GM23338 (cell line): Measurements from ENCODE around the gene GDF7.

Experiments
- EZH2 ChIP-seq: fragments of 200-600 bp; sonication (generic); IDR thresholded peaks from one replicate; pipeline ENCODE4 v1.8.0; 2017; ENCODE audit warnings: antibody characterized with exemption, mild to moderate bottlenecking, low read depth; ENCODE audit not compliant: unreplicated experiment
- POLR2AphosphoS5 ChIP-seq: IDR thresholded peaks from 2 replicates; pipeline ENCODE4 v1.6.1; 2016; ENCODE audit warnings: antibody characterized with exemption, low read depth
- TF ChIP-seq, protein P1 (sequence below): fragments of 250-450 bp; sonication (Bioruptor Pico); IDR thresholded peaks from 2 replicates; pipeline ENCODE4 v1.5.0; 2020; ENCODE audit warnings: mild to moderate bottlenecking, moderate library complexity
- TF ChIP-seq, protein P2 (sequence below), 2 experiments: fragments of 200-600 bp in 1 of 2; sonication (generic) in 1 of 2; conservative IDR thresholded peaks; 2 replicates each; pipeline versions ENCODE4 v1.5.1 to v1.6.1; 2016 to 2017; ENCODE audit warnings: antibody characterized with exemption in 2 of 2, low read depth in 2 of 2, mild to moderate bottlenecking in 2 of 2, moderate library complexity in 1 of 2
- TF ChIP-seq, protein P3 (sequence below): IDR thresholded peaks from one replicate; pipeline ENCODE4 v1.6.1; 2018; ENCODE audit warnings: antibody characterized with exemption; ENCODE audit not compliant: unreplicated experiment

DNA sequence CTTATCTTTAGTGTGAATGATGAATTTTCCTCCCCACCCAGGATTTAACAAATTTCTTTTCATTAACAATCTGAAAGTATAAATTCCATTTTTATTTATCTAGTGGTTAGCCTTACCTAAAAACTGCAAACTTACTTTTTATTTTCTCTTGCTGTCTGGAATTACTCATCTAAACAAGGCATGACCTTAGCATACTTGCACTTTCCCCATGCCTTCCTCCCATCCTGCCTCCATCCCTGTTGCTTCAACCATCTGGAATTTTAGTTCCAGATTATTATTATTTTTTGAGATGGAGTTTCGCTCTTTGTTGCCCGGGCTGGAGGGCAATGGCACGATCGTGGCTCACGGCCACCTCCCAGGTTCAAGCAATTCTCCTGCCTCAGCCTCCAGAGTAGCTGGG is 35.6 kb downstream of the GDF7 start:
- TF ChIP-seq, protein P1, sequence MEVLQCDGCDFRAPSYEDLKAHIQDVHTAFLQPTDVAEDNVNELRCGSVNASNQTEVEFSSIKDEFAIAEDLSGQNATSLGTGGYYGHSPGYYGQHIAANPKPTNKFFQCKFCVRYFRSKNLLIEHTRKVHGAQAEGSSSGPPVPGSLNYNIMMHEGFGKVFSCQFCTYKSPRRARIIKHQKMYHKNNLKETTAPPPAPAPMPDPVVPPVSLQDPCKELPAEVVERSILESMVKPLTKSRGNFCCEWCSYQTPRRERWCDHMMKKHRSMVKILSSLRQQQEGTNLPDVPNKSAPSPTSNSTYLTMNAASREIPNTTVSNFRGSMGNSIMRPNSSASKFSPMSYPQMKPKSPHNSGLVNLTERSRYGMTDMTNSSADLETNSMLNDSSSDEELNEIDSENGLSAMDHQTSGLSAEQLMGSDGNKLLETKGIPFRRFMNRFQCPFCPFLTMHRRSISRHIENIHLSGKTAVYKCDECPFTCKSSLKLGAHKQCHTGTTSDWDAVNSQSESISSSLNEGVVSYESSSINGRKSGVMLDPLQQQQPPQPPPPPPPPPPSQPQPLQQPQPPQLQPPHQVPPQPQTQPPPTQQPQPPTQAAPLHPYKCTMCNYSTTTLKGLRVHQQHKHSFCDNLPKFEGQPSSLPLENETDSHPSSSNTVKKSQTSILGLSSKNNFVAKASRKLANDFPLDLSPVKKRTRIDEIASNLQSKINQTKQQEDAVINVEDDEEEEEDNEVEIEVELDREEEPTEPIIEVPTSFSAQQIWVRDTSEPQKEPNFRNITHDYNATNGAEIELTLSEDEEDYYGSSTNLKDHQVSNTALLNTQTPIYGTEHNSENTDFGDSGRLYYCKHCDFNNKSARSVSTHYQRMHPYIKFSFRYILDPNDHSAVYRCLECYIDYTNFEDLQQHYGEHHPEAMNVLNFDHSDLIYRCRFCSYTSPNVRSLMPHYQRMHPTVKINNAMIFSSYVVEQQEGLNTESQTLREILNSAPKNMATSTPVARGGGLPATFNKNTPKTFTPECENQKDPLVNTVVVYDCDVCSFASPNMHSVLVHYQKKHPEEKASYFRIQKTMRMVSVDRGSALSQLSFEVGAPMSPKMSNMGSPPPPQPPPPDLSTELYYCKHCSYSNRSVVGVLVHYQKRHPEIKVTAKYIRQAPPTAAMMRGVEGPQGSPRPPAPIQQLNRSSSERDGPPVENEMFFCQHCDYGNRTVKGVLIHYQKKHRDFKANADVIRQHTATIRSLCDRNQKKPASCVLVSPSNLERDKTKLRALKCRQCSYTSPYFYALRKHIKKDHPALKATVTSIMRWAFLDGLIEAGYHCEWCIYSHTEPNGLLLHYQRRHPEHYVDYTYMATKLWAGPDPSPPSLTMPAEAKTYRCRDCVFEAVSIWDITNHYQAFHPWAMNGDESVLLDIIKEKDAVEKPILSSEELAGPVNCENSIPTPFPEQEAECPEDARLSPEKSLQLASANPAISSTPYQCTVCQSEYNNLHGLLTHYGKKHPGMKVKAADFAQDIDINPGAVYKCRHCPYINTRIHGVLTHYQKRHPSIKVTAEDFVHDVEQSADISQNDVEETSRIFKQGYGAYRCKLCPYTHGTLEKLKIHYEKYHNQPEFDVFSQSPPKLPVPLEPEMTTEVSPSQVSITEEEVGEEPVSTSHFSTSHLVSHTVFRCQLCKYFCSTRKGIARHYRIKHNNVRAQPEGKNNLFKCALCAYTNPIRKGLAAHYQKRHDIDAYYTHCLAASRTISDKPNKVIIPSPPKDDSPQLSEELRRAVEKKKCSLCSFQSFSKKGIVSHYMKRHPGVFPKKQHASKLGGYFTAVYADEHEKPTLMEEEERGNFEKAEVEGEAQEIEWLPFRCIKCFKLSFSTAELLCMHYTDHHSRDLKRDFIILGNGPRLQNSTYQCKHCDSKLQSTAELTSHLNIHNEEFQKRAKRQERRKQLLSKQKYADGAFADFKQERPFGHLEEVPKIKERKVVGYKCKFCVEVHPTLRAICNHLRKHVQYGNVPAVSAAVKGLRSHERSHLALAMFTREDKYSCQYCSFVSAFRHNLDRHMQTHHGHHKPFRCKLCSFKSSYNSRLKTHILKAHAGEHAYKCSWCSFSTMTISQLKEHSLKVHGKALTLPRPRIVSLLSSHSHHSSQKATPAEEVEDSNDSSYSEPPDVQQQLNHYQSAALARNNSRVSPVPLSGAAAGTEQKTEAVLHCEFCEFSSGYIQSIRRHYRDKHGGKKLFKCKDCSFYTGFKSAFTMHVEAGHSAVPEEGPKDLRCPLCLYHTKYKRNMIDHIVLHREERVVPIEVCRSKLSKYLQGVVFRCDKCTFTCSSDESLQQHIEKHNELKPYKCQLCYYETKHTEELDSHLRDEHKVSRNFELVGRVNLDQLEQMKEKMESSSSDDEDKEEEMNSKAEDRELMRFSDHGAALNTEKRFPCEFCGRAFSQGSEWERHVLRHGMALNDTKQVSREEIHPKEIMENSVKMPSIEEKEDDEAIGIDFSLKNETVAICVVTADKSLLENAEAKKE (CRISPR knock-in tag), result no peak
- TF ChIP-seq, protein P2, sequence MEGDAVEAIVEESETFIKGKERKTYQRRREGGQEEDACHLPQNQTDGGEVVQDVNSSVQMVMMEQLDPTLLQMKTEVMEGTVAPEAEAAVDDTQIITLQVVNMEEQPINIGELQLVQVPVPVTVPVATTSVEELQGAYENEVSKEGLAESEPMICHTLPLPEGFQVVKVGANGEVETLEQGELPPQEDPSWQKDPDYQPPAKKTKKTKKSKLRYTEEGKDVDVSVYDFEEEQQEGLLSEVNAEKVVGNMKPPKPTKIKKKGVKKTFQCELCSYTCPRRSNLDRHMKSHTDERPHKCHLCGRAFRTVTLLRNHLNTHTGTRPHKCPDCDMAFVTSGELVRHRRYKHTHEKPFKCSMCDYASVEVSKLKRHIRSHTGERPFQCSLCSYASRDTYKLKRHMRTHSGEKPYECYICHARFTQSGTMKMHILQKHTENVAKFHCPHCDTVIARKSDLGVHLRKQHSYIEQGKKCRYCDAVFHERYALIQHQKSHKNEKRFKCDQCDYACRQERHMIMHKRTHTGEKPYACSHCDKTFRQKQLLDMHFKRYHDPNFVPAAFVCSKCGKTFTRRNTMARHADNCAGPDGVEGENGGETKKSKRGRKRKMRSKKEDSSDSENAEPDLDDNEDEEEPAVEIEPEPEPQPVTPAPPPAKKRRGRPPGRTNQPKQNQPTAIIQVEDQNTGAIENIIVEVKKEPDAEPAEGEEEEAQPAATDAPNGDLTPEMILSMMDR (conservative IDR thresholded peaks at IDR 0.05; ENCODE audit: low read depth in 2 of 2), result no peak
- TF ChIP-seq EZH2 (no peak), POLR2AphosphoS5 (no peak)
- TF ChIP-seq, protein P3, sequence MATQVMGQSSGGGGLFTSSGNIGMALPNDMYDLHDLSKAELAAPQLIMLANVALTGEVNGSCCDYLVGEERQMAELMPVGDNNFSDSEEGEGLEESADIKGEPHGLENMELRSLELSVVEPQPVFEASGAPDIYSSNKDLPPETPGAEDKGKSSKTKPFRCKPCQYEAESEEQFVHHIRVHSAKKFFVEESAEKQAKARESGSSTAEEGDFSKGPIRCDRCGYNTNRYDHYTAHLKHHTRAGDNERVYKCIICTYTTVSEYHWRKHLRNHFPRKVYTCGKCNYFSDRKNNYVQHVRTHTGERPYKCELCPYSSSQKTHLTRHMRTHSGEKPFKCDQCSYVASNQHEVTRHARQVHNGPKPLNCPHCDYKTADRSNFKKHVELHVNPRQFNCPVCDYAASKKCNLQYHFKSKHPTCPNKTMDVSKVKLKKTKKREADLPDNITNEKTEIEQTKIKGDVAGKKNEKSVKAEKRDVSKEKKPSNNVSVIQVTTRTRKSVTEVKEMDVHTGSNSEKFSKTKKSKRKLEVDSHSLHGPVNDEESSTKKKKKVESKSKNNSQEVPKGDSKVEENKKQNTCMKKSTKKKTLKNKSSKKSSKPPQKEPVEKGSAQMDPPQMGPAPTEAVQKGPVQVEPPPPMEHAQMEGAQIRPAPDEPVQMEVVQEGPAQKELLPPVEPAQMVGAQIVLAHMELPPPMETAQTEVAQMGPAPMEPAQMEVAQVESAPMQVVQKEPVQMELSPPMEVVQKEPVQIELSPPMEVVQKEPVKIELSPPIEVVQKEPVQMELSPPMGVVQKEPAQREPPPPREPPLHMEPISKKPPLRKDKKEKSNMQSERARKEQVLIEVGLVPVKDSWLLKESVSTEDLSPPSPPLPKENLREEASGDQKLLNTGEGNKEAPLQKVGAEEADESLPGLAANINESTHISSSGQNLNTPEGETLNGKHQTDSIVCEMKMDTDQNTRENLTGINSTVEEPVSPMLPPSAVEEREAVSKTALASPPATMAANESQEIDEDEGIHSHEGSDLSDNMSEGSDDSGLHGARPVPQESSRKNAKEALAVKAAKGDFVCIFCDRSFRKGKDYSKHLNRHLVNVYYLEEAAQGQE, result no peak
